ENCODE results near the gene EDEM3.

DNA sequence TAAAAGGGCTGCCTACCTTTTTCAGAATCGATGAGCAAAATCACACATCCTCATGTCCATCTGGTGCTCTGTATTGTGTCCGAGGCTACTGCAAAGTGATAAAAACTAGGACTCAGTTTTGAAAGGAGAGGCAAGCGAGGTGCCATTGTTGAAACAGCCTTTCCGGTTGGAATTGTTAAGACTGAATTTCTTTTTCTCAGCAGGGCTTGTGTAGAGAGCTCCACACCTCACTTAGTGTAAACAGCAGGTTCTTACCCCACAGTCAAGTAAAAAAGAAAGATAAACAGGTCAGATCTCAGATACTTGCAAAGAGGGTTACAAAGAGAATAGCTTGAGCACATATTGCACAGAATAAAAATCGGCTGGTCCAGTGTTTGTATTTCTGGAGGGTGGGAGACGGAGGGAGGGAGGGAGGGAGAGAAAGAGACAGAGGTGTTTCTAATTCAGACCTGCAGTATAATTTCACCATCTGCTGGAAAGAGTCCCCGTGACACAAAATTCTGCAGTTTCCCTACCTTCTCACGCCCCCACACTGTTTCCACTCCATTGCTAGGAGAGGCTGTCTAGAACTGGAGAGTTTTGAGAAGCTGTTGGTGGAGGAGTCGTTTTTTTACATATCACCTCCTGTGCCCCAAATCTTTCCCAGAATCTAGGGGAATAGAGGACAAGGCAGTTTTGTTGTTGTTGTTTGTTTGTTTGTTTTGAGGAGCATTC, 82.5 kb downstream of the EDEM3 start:
- no peak for TF ChIP-seq EZH2phosphoT487 (IDR thresholded peaks at IDR 0.05; ENCODE audit: insufficient read depth, low read depth)
- no peak for TF ChIP-seq EZH2 (IDR thresholded peaks at IDR 0.05; ENCODE audit: insufficient read depth, poor library complexity, severe bottlenecking)
